Measurements from ENCODE around the gene ENTHD1.
"Not testable (repeated sequence)": the region's sequence is repeated elsewhere in the genome, so short reads cannot be mapped to it uniquely, and the experiment has no call there.

The ENTHD1 gene

GRCh38 chr22:39773976-39774539, 119.5 kb downstream of the ENTHD1 start:
- DNase-seq = no peak

- no peak for DNase-seq
Observed at GRCh38 chr22:39773503-39773902, 120.1 kb downstream of the ENTHD1 start.

- no peak for DNase-seq
Observed at GRCh38 chr22:39771486-39771885, 122.1 kb downstream of the ENTHD1 start.

GRCh38 chr22:39765661-39766060, 127.9 kb downstream of the ENTHD1 start:
- no peak for DNase-seq

GRCh38 chr22:39765046-39765445, 128.5 kb downstream of the ENTHD1 start:
- no peak for DNase-seq

- no peak for DNase-seq
Observed at GRCh38 chr22:39763276-39763675, 130.3 kb downstream of the ENTHD1 start.

- DNase-seq = no peak
Observed at GRCh38 chr22:39750759-39751158, 142.8 kb downstream of the ENTHD1 start.

GRCh38 chr22:39748877-39749276, 144.7 kb downstream of the ENTHD1 start:
- DNase-seq = no peak

- no peak for DNase-seq
Observed at GRCh38 chr22:39746600-39747262, 146.8 kb downstream of the ENTHD1 start.

GRCh38 chr22:39745789-39746188, 147.8 kb downstream of the ENTHD1 start:
- DNase-seq = no peak

- no peak for DNase-seq
Observed at GRCh38 chr22:39744353-39744752, 149.2 kb downstream of the ENTHD1 start.

GRCh38 chr22:39743935-39744334, 149.6 kb downstream of the ENTHD1 start:
- no peak for DNase-seq

GRCh38 chr22:39739338-39740027, 154.1 kb downstream of the ENTHD1 start:
- DNase-seq = no peak

- DNase-seq = no peak
Observed at GRCh38 chr22:39738746-39739145, 154.8 kb downstream of the ENTHD1 start.

- no peak for DNase-seq
Observed at GRCh38 chr22:39735776-39736175, 157.8 kb downstream of the ENTHD1 start.

- DNase-seq = no peak
Observed at GRCh38 chr22:39734866-39735265, 158.7 kb downstream of the ENTHD1 start.

GRCh38 chr22:39734046-39734445, 159.5 kb downstream of the ENTHD1 start:
- DNase-seq = not testable (repeated sequence)

- no peak for DNase-seq
Observed at GRCh38 chr22:39733191-39733590, 160.4 kb downstream of the ENTHD1 start.

GRCh38 chr22:39732625-39733024, 160.9 kb downstream of the ENTHD1 start:
- DNase-seq = no peak

- no peak for DNase-seq
Observed at GRCh38 chr22:39731881-39732555, 161.5 kb downstream of the ENTHD1 start.

- DNase-seq = no peak
Observed at GRCh38 chr22:39731481-39731880, 162.1 kb downstream of the ENTHD1 start.

- no peak for DNase-seq
Observed at GRCh38 chr22:39729141-39729934, 164.2 kb downstream of the ENTHD1 start.

Measured in activated gamma-delta T cell treated with Interleukin-2 at 50 U/mL for 16 hours (primary cell).